Fibroblast of mammary gland (primary cell): Measurements from ENCODE around the gene PRAMEF1.

Experiments used
- DNase-seq: peaks from one replicate; pipeline ENCODE4 v3.0.0-alpha.2; 2010; ENCODE audit warnings: low read depth
- H3K4me3 ChIP-seq: 2 replicates; pipeline ENCODE4 v1.5.1; 2011; ENCODE audit warnings: low read depth, mild to moderate bottlenecking, low read length, moderate library complexity; ENCODE audit not compliant: control insufficient read depth
- TF ChIP-seq, protein P1 (sequence below): conservative IDR thresholded peaks from 2 replicates; pipeline ENCODE4 v1.5.1; 2011; ENCODE audit warnings: low read depth, low read length, inconsistent platforms; ENCODE audit not compliant: control insufficient read depth, insufficient read depth

Gene PRAMEF1

GRCh38 chr1:12756273-12756672 lies 34.9 kb upstream of the PRAMEF1 start:
- DNase-seq, result no peak
- H3K4me3 ChIP-seq, result no peak overlapping the region
- TF ChIP-seq, protein P1, sequence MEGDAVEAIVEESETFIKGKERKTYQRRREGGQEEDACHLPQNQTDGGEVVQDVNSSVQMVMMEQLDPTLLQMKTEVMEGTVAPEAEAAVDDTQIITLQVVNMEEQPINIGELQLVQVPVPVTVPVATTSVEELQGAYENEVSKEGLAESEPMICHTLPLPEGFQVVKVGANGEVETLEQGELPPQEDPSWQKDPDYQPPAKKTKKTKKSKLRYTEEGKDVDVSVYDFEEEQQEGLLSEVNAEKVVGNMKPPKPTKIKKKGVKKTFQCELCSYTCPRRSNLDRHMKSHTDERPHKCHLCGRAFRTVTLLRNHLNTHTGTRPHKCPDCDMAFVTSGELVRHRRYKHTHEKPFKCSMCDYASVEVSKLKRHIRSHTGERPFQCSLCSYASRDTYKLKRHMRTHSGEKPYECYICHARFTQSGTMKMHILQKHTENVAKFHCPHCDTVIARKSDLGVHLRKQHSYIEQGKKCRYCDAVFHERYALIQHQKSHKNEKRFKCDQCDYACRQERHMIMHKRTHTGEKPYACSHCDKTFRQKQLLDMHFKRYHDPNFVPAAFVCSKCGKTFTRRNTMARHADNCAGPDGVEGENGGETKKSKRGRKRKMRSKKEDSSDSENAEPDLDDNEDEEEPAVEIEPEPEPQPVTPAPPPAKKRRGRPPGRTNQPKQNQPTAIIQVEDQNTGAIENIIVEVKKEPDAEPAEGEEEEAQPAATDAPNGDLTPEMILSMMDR, result no peak

DNA sequence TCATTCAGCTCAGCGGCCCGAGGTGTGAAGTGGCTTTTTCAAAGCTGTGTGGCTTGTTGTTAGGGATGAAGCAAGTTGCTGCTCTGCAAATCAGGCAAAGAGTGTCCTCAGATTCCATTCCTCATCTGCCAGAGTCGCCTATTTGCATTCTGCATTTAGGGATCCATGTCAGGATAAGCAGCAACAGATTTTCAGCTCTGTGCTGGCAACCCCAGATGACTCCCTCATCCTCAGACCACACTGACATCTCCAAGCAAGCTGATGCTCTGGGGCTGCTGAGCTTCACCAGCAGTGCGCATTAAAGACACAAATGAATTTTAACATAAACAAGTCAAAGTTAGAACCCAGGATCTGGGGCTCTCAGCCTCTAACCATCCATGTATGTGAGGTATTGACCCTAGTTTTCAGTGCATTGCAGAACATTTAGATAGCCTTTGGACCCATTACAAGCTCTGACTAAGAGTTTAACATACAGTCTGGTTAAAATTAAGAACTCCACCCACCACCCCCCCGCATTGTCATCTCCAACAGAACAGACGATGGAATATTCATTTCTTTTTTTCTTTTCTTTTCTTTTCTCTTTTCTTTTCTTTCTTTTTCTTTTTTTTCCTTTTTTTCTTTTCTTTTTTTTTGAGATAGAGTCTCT lies 34.3 kb upstream of the PRAMEF1 start:
- no peak overlapping the region for H3K4me3 ChIP-seq
- DNase-seq, result no peak
- TF ChIP-seq, protein P1, result no peak

GRCh38 chr1:12757836-12758235 lies 33.4 kb upstream of the PRAMEF1 start:
- DNase-seq, result no peak
- TF ChIP-seq, protein P1, result no peak
- no peak overlapping the region for H3K4me3 ChIP-seq

DNA sequence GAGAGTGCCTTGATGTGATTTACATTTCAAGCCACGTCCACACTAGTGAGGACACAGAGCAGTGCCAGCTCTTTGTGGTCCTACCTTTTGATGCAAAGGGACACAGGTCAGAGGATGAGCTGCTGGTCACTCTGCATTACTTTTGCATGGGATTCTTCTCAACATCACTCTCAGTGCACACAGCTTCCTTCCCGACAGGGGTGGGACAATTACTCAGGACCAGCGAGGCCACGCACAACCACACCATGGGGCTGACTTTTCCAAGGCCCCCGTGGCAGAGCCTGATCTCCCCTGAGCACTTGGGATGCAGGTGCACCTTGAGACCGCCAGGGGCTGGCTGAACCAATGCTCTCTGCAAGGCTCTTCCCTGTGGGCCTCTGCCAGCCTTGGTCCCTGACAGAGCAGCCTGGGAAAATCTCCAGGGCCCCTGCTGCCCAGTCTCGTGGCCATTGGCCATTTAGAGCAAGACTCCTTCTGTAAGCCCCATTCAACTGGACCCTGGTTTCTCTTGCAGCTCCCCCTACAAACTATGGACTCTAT lies 30.9 kb upstream of the PRAMEF1 start:
- no peak for DNase-seq
- TF ChIP-seq, protein P1, result no peak
- no peak overlapping the region for H3K4me3 ChIP-seq

- TF ChIP-seq, protein P1, result no peak
- no peak overlapping the region for H3K4me3 ChIP-seq
- no peak for DNase-seq
Observed at GRCh38 chr1:12761781-12762180, 29.4 kb upstream of the PRAMEF1 start.

GRCh38 chr1:12762766-12763165 lies 28.4 kb upstream of the PRAMEF1 start:
- no peak overlapping the region for H3K4me3 ChIP-seq
- TF ChIP-seq, protein P1, result no peak
- DNase-seq, result no peak
